NCI-H2029 treated with DMSO at 0.1 percent for 48 hours (cell line): ENCODE data around the gene FGD3.
A peak's percentile ranks its signal among the peaks of the same experiment; 100 is the strongest.
"Not testable (repeated sequence)": the region's sequence is repeated elsewhere in the genome, so short reads cannot be mapped to it uniquely, and the experiment has no call there.

Experiments used
- DNase-seq: peaks from one replicate; lab custom pipeline; 2025; lab: John Stamatoyannopoulos, UW

The FGD3 gene

DNA sequence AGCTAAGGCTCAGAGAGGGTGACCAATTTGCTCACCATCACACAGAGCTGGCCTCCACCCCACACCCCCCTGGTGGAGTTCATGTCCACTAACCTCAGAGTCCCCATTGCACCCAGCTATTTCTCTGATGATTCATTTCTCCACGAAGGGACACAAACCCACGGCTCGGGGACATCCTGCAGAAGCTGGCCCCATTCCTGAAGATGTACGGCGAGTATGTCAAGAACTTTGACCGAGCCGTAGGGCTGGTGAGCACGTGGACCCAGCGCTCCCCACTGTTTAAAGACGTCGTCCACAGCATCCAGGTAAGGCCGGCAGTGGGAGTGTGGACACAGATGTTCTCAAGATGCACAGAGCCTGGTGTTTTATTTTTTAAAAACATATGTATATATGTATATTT lies 58.6 kb downstream of the FGD3 start:
- no peak for DNase-seq

DNA sequence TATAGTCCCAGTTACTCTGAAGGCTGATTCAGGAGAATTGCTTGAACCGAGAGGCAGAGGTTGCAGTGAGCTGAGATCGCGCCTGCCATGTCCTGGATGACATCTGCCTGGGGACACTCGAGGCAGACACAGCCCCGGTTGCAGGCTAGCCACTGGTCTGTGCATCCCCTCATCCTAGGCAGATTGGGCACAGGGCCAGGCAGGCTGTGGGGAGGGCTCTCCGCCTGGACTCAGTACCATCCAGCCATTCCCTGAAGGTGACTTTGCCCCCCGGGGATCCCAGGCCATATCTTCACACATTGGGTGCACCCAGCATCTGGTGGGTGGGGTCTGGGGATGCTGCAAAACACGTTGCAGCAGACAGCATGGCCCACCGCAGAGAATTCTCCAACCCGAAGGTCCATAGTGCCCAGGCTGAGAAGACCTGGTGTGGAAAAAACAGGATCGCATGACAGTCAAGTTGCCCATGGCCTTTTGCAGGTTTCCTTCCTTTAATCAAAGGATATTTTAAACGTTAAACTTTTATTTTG lies 60.3 kb downstream of the FGD3 start:
- no peak for DNase-seq

DNA sequence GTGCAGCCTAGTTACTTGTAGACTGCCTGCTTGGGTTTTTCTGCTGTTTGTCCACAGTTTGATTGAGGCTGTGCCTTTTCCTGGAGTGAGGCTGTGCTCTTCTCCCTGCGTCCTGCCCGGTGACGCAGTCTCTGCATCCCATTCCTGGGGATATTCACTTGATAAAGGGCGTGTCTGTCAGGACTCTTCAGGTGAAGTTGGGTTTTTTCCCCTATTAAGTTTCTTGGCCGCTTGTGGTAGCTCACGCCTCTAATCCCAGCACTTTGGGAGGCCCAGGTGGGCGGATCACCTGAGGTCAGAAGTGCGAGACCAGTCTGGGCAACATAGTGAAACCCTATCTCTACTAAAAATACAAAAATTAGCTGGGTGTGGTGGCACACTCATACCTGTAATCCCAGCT lies 61.1 kb downstream of the FGD3 start:
- no peak for DNase-seq

GRCh38 chr9:93009337-93010015 lies 62.2 kb downstream of the FGD3 start:
- peak; percentile 50 for DNase-seq

GRCh38 chr9:93010056-93010455 lies 62.7 kb downstream of the FGD3 start:
- DNase-seq: no peak

DNA sequence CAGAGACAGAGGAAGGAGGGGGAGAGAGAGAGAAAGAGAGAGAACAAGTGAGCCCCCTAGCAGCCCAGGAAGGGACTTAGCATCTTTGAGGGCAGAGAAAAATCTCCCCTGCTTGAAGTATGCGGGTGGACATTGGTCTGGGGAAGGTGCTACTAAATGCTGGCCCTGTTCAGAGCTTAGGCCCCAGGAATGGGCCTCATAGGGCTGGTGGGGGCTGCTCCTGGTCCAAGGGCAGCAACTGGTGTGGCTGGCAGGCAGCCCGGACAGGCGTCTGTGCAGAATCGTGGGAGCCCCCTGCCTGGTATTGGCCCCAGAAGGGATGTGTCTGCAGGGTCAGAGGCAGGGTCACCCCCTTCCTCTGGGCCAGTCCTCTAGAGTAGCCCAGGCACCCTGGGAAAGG lies 63.4 kb downstream of the FGD3 start:
- DNase-seq: no peak

DNA sequence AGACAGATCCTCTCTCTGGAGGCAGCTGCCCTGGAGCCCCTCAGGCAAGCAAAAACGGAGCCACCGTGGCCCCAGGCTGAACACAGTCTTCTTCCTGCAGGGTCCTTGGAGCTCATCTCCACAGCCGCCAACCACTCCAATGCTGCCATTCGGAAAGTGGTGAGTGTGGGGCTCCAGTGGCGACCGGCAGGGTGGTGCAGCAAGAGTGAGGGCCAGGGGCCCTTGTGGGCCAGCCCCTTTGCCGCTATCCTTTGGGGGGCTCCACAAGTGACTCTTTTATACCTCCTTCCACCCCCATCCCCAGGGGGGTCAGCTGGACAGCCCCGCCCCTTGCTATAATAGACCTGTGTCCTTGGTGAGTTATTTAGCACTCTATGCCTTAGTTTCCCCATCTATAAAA lies 63.8 kb downstream of the FGD3 start:
- no peak for DNase-seq

- no peak for DNase-seq
Observed at GRCh38 chr9:93012963-93013855, 65.9 kb downstream of the FGD3 start.

DNA sequence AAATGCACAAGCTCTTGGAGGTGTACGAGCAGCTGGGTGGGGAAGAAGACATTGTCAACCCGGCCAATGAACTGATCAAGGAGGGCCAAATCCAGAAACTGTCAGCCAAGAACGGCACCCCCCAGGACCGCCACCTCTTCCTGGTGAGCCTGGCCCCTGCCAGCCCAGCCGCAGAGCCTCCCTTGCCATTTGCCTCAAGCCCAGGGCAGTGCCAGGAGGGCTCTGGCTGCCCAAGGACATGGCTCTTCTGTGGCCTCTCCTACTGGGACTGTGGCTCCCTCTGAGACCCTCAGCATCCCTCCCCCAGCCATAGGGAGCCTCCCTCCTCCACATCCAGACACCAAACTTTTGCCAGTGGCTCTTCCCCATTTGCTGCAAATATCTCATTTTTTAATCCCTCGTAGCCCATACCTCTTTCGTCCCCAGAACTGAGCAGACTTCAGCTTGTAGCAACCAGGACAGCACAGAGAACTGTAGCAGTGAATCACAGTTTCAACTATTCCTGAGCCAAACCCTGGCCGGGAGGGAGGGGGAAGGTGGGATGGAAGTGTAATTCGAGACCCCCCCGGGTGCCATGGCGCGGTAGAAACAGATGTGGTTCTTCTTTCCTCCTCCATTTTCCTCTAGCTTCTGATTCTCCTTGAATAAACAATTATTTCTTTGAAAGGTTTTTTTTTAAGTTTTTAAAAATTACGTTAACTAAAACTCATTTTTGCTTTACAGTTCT lies 66.7 kb downstream of the FGD3 start:
- DNase-seq: no peak

DNA sequence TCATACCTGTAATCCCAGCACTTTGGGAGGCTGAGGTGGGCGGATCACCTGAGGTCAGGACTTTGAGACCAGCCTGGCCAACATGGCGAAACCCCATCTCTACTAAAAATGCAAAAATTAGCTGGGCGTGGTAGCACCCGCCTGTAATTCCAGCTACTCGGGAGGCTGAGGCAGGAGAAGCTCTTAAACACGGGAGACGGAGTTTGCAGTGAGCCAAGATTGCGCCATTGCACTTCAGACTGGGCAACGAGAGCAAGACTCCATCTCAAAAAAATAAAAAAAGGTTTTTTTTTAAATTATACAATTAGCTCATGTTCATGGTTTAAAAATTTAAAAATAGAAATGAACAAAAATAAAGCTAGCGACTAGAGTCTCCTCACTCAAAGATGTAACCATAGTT lies 67.9 kb downstream of the FGD3 start:
- DNase-seq: not testable (repeated sequence)

DNA sequence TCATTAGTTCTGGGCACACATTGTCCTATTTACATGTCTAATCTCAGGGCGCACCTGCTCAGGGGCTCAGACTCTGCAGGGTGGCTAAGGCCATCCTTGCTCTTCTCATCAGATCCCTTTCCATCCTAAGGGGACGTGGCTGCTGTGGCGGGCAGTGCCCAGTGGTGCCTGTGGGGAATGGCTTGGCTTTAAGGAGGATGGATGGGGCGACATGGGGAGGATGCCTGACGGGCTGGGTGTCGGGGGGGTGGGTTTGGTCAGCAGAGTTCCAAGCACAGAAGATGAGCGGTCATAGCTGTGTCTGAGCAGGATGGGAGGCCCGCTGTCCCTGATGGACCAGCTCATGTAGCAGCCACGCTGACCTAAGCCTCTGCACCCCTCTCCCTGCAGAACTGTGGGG lies 70.3 kb downstream of the FGD3 start:
- DNase-seq: no peak

- no peak for DNase-seq
Observed at GRCh38 chr9:93020151-93020550, 72.8 kb downstream of the FGD3 start.

DNA sequence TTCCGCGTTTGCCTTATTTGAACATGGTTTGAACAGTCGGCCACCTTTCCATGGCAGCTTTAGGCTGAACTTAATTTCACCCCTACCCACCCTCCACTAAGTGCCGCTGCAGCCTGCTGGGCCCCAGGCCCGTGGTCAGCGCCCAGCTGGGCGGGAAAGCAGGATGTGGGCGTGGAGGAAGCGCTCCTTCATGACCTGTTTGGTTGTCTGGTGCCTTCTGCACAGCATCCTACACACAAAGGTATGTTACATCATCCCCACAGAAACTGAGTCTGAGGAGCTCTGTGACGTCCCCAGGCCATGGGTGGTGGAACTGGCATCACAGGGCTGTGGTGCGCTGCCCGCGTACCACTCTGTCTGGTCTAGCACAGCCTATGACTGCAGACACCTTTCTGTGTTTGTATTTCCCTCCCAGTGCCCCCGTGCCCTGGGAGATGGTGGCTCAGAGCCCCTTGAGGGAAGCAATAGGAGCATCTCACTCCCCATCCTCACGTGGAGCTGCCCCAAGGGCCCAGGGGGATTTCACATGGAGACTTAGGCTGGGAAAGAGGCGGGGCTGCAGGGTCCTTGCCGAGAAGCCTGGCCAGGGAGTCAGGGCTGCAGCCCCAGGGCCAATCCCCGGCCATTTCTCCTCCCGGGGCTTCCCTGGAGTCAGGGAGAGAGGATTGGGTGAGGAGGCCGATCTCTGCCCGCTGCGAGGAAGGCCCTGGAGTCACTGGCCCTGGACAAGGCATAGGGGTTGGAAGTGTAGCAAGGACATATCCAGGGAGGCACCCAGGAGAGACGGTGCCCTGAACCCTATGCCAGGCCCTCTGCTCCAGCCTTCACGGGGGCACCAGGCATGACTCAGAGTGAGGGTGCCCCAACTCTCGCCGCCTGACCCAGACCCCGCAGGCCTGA lies 73.7 kb downstream of the FGD3 start:
- no peak for DNase-seq

DNA sequence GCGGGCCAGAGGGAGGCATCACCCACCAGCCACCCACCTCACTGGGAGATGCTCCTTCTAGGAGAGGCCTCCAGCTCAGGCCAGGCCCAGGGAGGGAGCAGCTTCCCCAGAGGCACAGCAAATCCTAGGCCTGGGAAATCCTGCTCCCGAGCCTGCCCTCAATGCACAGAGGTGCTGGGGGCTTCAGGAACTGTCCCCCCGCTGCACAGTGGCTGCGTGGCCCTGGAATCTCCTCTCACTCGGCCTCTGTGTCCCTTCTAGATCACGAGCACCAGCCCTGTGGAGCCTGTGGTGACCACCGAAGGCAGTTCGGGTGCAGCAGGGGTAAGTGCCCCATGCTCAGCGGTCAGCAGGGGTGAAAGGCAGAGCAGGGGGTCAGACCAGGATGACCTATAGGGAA lies 74.7 kb downstream of the FGD3 start:
- no peak for DNase-seq

DNA sequence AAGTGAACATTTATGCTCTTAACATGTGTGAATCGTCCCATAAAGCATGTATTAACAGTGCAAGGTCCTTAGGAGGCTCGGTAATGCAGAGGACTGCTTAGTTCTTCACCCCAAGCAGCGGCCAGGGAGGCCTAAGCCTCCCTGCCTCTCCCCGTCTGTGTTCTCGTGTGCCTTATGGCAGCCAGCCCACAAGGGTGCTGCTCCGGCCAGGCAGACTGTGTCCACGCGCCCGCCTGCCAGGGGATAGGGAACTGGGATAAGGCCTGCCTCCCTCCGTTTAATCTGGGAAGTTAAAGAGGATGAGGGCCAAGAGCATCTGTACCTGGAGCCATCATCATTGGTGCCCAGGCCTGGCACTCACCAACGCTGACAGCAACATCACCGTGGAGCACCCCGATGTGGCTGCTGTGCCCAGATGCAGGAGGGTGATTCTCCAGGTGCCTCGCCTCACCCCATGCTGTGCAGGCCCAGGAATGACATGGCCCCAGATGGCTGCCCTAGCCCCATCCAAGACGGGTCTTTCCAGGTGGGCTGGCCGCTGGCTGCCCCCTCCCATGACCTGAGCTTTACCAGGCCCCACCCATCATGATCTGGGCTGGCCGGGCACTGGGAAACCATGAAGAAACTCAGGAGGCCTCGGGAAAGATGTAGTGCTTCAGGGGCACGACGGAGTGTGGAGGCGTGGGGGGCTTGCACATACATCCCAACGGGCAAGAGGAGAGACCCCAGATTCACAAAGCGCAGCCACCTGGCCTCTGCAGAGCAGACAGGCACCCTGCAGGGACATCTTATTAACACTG lies 75.6 kb downstream of the FGD3 start:
- no peak for DNase-seq

GRCh38 chr9:93023521-93023815 lies 76.1 kb downstream of the FGD3 start:
- no peak for DNase-seq

DNA sequence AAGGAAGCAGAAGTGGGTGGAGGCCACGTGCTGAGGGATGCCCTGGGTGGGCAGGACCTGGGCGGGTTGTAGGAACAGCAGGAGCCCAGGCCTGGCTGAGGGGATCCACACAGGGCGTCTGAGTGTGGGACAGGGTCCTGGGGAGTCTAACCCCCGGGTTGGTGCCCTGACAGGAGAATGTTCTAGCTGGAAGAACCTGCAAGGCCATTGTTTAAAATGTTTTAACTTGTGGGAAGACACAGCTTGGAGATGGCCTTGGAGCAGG lies 77.3 kb downstream of the FGD3 start:
- no peak for DNase-seq

DNA sequence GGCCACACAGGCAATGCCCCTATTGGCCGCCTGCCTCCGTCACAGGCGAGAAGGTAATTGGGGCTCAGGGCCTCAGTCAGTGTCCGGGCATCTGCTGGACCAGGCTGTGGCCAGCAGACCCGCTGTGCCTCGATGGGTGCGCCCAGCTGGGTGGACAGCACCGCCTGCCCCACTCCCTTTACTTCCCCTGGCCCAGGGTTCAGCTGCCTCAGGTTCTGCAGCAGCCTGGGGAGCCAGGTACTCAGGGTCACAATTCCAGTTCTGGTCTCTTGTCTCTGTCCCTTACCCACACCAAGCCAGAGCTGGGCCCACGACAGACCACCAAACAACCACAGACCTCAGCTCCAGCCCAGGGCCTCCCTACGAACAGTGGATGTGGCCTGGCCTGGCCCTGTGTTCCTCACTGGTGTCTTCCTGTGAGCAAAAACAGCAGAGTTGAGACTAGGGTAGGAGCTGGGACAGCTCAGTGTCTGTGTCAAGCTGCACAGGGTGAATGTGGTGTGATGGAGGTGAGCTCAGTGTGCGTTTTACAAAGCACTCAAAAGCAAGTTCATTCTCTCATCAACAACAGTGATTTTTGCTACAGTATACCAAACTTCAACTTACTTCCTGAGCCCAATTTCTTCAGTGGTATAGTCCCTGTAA lies 77.8 kb downstream of the FGD3 start:
- no peak for DNase-seq

GRCh38 chr9:93025736-93026135 lies 78.4 kb downstream of the FGD3 start:
- DNase-seq: no peak

DNA sequence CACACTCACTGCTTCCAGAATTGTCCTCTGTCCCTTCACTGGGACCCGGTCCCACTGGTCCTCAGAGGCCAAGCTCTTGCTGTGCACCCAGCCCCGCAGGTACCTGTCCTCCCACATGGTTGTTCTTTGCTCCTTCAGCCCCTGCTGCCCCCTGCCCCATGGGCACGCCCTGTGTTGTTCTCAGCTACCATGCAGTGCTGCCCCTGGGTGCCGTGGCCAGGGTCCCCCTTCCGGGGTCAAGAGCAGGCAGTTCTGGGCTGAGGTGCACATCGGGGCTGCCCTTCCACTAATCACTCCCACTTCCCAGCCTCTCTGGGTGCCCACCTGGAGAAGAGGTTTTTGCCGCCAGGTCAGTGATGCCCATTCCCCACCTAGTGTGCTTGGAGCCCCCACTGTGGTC lies 79.3 kb downstream of the FGD3 start:
- no peak for DNase-seq

- no peak for DNase-seq
Observed at GRCh38 chr9:93027750-93028149, 80.4 kb downstream of the FGD3 start.
